ENCODE data around the gene ZP4. TPM values are rescaled to one million over a fixed set of nuclear protein-coding genes. Genes with fewer than 3 reads are reported as not detected.

ZP4 gene
- total RNA-seq (2022; extraction: Qiagen RNA extraction) = not detected in 5 replicates

GRCh38 chr1:237890822-237891221, at the start of gene ZP4:
Gene ZP4, minus strand, starts transcription at chr1:237890922. Its CDS starts 287 bp downstream, at chr1:237890635.

Data from A549 treated with dexamethasone at 1 μM for 4 hours (cell line).